NT2/D1 (cell line): ENCODE measurements around the gene SLC6A11.

ENCODE experiments used
- SUZ12 ChIP-seq: IDR thresholded peaks from 2 replicates; pipeline ENCODE4 v1.6.1; 2011; ENCODE audit not compliant: insufficient read length, insufficient read depth; ENCODE audit errors: extremely low read depth
- YY1 ChIP-seq: IDR thresholded peaks from 2 replicates; pipeline ENCODE4 v1.6.1; 2011; ENCODE audit not compliant: insufficient read length, insufficient read depth
- ZNF274 ChIP-seq: IDR thresholded peaks from 2 replicates; pipeline ENCODE4 v1.6.1; 2011; ENCODE audit warnings: mild to moderate bottlenecking, low read depth, low read length

GRCh38 chr3:10907262-10907661 is 91.2 kb downstream of the SLC6A11 start:
- no peak for TF ChIP-seq YY1
- no peak for TF ChIP-seq ZNF274
- no peak for TF ChIP-seq SUZ12
